Measurements from ENCODE around the gene OSGIN1. TPM values are rescaled to one million over a fixed set of nuclear protein-coding genes. Genes with fewer than 3 reads are reported as not detected.

The OSGIN1 gene
- polyA plus RNA-seq, 1 donor from 2014 or later = 2.1 TPM

DNA sequence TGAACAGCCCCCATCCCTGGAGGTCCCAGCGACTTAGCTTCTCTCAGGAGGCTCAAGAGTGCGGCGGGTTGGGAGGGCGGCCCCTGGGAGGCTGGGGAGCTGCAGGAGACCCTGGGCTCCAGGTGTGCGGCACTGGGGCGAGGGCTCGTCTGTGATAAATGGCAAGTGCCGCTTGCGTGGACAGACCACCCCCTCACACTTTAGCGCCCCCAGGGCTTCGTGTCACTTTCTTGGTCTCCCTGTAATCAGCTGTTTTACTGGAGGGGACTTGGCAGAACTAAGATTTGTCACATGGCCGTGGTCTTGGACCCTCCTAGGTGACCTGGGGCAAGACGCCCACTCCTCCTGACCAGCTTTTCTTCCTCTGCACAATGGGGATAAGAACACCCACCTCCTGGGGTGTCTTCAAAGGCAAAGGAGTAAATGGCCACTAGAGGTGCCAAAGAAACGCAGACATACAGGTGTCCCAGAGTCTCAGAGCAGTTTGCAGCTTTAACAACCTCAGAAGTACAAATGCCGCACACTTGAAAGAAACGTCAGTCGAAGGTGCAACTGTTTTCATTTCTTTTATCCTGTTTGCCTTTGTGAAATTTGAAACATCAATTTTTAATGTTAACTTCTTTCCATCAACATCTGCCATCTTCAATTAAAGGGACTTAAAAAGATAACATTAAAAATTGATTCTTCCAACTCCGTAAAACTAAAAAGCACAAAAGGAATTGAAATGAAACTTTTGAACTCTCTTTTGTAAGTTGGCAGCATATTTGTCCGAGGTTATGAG, 946 bp downstream of the OSGIN1 start:
- no peak overlapping the region for H3K27ac ChIP-seq (ENCODE audit: low read length)

DNA sequence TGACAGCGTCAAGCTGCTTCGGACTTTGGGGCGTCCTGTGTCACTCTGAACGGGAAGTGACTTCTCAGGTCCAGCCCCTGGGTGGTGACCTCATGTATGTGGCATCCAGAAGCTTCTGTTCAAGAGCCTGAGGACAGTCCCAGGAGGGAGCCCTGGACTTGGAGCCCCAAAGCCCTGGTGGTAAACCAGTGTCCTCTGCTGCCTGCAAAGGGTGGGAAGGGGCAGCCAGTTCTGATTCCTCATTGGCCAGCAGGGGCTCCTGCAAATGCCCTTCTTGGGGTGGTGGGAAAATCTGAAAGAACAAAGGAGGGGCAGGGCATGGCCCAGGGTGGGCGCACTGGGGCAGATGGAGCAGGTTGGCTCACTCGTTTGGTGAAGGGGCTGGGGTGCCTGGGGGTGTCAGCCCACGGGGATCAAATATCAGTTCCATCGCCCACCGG, 1.6 kb downstream of the OSGIN1 start:
- no peak overlapping the region for H3K27ac ChIP-seq (ENCODE audit: low read length)
- no peak overlapping the region for H3K4me2 ChIP-seq (ENCODE audit: low read length)

More for the DNA sequence above, 946 bp downstream of the OSGIN1 start:
- TF ChIP-seq, protein P1, sequence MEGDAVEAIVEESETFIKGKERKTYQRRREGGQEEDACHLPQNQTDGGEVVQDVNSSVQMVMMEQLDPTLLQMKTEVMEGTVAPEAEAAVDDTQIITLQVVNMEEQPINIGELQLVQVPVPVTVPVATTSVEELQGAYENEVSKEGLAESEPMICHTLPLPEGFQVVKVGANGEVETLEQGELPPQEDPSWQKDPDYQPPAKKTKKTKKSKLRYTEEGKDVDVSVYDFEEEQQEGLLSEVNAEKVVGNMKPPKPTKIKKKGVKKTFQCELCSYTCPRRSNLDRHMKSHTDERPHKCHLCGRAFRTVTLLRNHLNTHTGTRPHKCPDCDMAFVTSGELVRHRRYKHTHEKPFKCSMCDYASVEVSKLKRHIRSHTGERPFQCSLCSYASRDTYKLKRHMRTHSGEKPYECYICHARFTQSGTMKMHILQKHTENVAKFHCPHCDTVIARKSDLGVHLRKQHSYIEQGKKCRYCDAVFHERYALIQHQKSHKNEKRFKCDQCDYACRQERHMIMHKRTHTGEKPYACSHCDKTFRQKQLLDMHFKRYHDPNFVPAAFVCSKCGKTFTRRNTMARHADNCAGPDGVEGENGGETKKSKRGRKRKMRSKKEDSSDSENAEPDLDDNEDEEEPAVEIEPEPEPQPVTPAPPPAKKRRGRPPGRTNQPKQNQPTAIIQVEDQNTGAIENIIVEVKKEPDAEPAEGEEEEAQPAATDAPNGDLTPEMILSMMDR (IDR thresholded peaks at IDR 0.05; ENCODE audit: poor library complexity, severe bottlenecking) = peak; percentile 60
- TF ChIP-seq RAD21 (conservative IDR thresholded peaks at IDR 0.05) = no peak
- TF ChIP-seq, protein P2, sequence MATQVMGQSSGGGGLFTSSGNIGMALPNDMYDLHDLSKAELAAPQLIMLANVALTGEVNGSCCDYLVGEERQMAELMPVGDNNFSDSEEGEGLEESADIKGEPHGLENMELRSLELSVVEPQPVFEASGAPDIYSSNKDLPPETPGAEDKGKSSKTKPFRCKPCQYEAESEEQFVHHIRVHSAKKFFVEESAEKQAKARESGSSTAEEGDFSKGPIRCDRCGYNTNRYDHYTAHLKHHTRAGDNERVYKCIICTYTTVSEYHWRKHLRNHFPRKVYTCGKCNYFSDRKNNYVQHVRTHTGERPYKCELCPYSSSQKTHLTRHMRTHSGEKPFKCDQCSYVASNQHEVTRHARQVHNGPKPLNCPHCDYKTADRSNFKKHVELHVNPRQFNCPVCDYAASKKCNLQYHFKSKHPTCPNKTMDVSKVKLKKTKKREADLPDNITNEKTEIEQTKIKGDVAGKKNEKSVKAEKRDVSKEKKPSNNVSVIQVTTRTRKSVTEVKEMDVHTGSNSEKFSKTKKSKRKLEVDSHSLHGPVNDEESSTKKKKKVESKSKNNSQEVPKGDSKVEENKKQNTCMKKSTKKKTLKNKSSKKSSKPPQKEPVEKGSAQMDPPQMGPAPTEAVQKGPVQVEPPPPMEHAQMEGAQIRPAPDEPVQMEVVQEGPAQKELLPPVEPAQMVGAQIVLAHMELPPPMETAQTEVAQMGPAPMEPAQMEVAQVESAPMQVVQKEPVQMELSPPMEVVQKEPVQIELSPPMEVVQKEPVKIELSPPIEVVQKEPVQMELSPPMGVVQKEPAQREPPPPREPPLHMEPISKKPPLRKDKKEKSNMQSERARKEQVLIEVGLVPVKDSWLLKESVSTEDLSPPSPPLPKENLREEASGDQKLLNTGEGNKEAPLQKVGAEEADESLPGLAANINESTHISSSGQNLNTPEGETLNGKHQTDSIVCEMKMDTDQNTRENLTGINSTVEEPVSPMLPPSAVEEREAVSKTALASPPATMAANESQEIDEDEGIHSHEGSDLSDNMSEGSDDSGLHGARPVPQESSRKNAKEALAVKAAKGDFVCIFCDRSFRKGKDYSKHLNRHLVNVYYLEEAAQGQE (IDR thresholded peaks at IDR 0.05; ENCODE audit: borderline replicate concordance) = no peak
- Histone ChIP-seq H3K9ac (ENCODE audit: low read length) (no peak overlapping the region), H3K36me3 (ENCODE audit: insufficient read depth, low read length) (no peaks in the 10 kb centered on the region), H3K9me3 (ENCODE audit: low read length) (no peaks in the 10 kb centered on the region), H3K79me2 (replicated peaks; ENCODE audit: insufficient read depth, low read length) (no peaks in the 10 kb centered on the region), H3K4me3 (ENCODE audit: low read length) (no peak overlapping the region), H3K27me3 (ENCODE audit: insufficient read depth, low read depth, low read length) (no peaks in the 10 kb centered on the region), H3K9me2 (ENCODE audit: insufficient read depth, low read length) (no peaks in the 10 kb centered on the region), H3K4me2 (ENCODE audit: low read length) (no peak overlapping the region), H3F3A (ENCODE audit: insufficient read depth, low read length, poor library complexity, severe bottlenecking) (no peaks in the 10 kb centered on the region), H2AFZ (ENCODE audit: low read depth, low read length) (no peak overlapping the region), H4K20me1 (ENCODE audit: insufficient read depth) (no peaks in the 10 kb centered on the region)

More for the DNA sequence above, 1.6 kb downstream of the OSGIN1 start:
- Histone ChIP-seq H2AFZ (ENCODE audit: low read depth, low read length) (no peak overlapping the region), H3K27me3 (ENCODE audit: insufficient read depth, low read depth, low read length) (no peaks in the 10 kb centered on the region), H3K4me3 (ENCODE audit: low read length) (no peak overlapping the region), H4K20me1 (ENCODE audit: insufficient read depth) (no peaks in the 10 kb centered on the region), H3K79me2 (replicated peaks; ENCODE audit: insufficient read depth, low read length) (no peaks in the 10 kb centered on the region), H3K9me3 (ENCODE audit: low read length) (no peaks in the 10 kb centered on the region), H3F3A (ENCODE audit: insufficient read depth, low read length, poor library complexity, severe bottlenecking) (no peaks in the 10 kb centered on the region), H3K9ac (ENCODE audit: low read length) (no peak overlapping the region), H3K9me2 (ENCODE audit: insufficient read depth, low read length) (no peaks in the 10 kb centered on the region), H3K36me3 (ENCODE audit: insufficient read depth, low read length) (no peaks in the 10 kb centered on the region)
- TF ChIP-seq RAD21 (conservative IDR thresholded peaks at IDR 0.05) (no peak), MXI1 (conservative IDR thresholded peaks at IDR 0.05; ENCODE audit: poor library complexity, severe bottlenecking) (no peak), EP300 (conservative IDR thresholded peaks at IDR 0.05; ENCODE audit: poor library complexity, severe bottlenecking) (no peak), TAF1 (IDR thresholded peaks at IDR 0.05; ENCODE audit: low read depth) (no peak), POLR2AphosphoS5 (IDR thresholded peaks at IDR 0.05) (no peak), EZH2 (IDR thresholded peaks at IDR 0.05; ENCODE audit: borderline replicate concordance, insufficient read depth, low read length, poor library complexity, severe bottlenecking) (no peak), SMC3 (conservative IDR thresholded peaks at IDR 0.05; ENCODE audit: poor library complexity) (no peak)
- TF ChIP-seq, protein P2 (IDR thresholded peaks at IDR 0.05; ENCODE audit: borderline replicate concordance) = no peak
- TF ChIP-seq, protein P1 (IDR thresholded peaks at IDR 0.05; ENCODE audit: poor library complexity, severe bottlenecking) = no peak
